GM12801 (cell line): Measurements from ENCODE around the gene HERC4.

Experiments
- TF ChIP-seq, protein P1 (sequence below): IDR thresholded peaks from one replicate; pipeline ENCODE4 v1.5.1; 2011; ENCODE audit warnings: control low read depth; ENCODE audit not compliant: insufficient read length; ENCODE audit errors: extremely low read depth

The HERC4 gene

DNA sequence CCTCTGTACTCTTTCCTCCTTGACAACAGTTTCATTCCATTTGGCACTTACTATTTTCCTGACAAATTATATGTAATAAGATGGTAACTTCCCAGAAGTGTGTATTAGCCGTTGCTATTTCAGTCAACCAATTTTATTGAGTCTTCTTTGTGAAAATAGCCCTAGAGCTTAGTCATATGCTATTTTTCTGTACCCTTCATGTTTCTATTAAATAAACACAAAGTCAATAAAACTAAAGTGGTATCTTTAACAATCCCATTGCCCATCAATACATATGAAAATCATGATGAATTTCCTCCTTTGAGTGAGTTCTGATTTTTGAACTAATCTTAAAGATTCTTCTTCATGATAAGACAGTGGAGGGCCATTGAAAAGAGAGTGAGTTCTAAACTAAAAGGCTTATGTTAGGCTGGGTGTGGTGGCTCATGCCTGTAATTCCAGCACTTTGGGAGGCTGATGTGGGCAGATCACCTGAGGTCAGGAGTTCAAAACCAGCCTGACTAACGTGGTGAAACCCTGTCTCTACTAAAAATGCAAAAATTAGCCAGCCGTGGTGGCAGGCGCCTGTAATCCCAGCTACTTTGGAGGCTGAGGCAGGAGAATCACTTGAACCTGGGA lies 28.3 kb upstream of the HERC4 start:
- TF ChIP-seq, protein P1, sequence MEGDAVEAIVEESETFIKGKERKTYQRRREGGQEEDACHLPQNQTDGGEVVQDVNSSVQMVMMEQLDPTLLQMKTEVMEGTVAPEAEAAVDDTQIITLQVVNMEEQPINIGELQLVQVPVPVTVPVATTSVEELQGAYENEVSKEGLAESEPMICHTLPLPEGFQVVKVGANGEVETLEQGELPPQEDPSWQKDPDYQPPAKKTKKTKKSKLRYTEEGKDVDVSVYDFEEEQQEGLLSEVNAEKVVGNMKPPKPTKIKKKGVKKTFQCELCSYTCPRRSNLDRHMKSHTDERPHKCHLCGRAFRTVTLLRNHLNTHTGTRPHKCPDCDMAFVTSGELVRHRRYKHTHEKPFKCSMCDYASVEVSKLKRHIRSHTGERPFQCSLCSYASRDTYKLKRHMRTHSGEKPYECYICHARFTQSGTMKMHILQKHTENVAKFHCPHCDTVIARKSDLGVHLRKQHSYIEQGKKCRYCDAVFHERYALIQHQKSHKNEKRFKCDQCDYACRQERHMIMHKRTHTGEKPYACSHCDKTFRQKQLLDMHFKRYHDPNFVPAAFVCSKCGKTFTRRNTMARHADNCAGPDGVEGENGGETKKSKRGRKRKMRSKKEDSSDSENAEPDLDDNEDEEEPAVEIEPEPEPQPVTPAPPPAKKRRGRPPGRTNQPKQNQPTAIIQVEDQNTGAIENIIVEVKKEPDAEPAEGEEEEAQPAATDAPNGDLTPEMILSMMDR, result no peak

DNA sequence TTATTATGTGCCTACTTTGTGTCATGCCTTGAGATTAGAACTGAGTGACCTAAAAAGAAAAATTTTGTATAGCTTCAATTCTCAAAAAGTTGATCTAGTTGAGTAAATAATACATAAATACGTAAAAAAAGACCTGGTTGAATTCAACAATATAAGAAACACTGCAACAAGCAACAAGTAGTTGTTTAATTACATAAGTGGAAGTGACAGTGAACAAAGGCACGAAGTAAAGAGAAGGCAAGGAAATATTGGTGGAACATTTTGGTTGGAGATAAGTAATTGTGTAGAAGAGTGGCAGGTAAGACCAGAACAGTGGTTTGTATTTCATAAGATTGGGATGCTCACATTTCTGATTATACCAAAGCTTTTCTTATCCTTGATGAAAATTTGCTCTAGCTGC lies 26.0 kb upstream of the HERC4 start:
- TF ChIP-seq, protein P1, result no peak

DNA sequence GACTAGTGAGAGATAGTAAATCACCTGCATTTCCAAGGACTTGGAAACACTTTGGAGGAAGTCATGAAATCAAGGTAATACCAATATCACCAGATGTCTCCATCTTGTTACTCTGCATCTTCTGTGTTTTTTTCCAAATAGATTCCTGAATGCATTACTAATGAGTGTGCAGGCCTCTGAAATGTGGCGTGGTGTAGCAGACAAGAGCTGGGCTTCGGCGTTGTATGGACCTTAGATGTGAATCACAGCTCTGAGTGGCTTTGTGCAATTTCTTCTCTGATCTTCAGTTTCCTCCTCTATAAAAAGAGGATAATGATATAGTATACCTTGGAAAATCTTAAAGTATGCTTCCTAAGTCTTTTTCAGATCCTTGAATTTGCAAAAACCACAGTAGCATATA lies 24.7 kb upstream of the HERC4 start:
- TF ChIP-seq, protein P1, result no peak

- TF ChIP-seq, protein P1, result no peak
Observed at GRCh38 chr10:68096913-68097516, 21.9 kb upstream of the HERC4 start.

GRCh38 chr10:68095153-68095552 lies 20.1 kb upstream of the HERC4 start:
- TF ChIP-seq, protein P1, result no peak

DNA sequence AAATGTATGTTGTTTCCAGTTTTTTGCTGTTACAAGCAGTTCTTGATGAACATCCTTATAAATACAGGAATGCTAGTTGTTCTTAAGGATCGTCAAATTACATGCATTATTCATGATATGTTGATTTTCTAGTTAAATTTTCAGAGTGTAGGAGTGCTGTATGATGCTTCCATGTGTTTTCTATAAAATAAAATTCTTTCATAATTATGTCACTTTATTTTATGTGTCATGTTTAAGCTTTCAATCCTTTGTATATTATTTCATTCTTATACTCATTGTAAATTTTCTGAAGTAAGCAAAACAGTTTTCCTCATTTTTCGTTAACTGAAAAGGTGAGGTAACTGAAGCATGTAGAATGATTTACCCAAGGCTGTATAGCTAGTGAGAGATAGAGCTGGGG lies 17.4 kb upstream of the HERC4 start:
- TF ChIP-seq, protein P1, result no peak

DNA sequence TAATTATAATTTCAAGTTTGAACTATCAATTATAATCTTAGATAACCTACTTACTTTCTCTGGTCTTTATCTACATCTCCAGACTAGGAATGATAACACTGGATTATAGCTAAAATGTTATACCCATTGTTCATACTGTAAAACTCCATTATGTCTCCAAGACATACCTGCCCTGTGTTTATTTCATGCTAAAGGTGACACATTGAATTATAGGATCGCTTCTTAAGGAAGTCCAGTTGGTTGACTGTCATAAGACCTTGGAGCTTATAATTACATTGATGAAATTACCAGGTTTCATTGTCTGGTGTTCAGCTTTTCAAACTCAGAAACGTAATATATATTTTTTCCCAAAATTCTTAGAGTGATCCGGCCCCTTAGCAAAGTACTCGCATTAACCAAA lies 15.5 kb upstream of the HERC4 start:
- TF ChIP-seq, protein P1, result no peak
